DMS 273 (cell line): Measurements from ENCODE around the gene HSPBP1.
A peak's percentile ranks its signal among the peaks of the same experiment; 100 is the strongest.

ENCODE experiments used
- DNase-seq: peaks from one replicate; lab custom pipeline; 2025; ENCODE audit not compliant: unreplicated experiment; lab: John Stamatoyannopoulos, UW

HSPBP1 gene

GRCh38 chr19:55305491-55305890, 25.6 kb upstream of the HSPBP1 start:
- peak; percentile 70 for DNase-seq

GRCh38 chr19:55304980-55305379, 25.1 kb upstream of the HSPBP1 start:
- no peak for DNase-seq

GRCh38 chr19:55304279-55304978, 24.5 kb upstream of the HSPBP1 start:
- peak; percentile 68 for DNase-seq

- DNase-seq, result no peak
These were observed 23.6 kb upstream of the HSPBP1 start for GRCh38 chr19:55303477-55303876.

- no peak for DNase-seq
These were observed 22.4 kb upstream of the HSPBP1 start for GRCh38 chr19:55302318-55302703.

- DNase-seq, result peak; percentile 92
These were observed 21.8 kb upstream of the HSPBP1 start for GRCh38 chr19:55301459-55302317.

GRCh38 chr19:55300886-55301458, 21.1 kb upstream of the HSPBP1 start:
- DNase-seq, result no peak

- no peak for DNase-seq
These were observed 20.1 kb upstream of the HSPBP1 start for GRCh38 chr19:55299991-55300390.

- DNase-seq, result no peak
These were observed 17.4 kb upstream of the HSPBP1 start for GRCh38 chr19:55297267-55297666.

GRCh38 chr19:55289117-55289796, 9.3 kb upstream of the HSPBP1 start:
- DNase-seq, result peak; percentile 84

GRCh38 chr19:55287361-55288079, 7.6 kb upstream of the HSPBP1 start:
- no peak for DNase-seq

GRCh38 chr19:55285229-55285890, 5.5 kb upstream of the HSPBP1 start:
- no peak for DNase-seq

GRCh38 chr19:55284405-55285058, 4.6 kb upstream of the HSPBP1 start:
- DNase-seq, result no peak

- peak; percentile 88 for DNase-seq
These were observed 3.9 kb upstream of the HSPBP1 start, which contains the start of gene BRSK1 for GRCh38 chr19:55283548-55284377. TSS of gene BRSK1 (plus strand) at chr19:55283997. CDS start at chr19:55284443, 446 bp downstream.

- DNase-seq, result no peak
These were observed 570 bp downstream of the HSPBP1 start for GRCh38 chr19:55279340-55279739.

GRCh38 chr19:55278391-55279135, 1.3 kb downstream of the HSPBP1 start:
- no peak for DNase-seq

GRCh38 chr19:55277494-55277893, 2.4 kb downstream of the HSPBP1 start:
- no peak for DNase-seq
